H1 (cell line): ENCODE measurements around the gene GTF2IRD1. TPM values are rescaled to one million over a fixed set of nuclear protein-coding genes. Genes with fewer than 3 reads are reported as not detected.

Experiments used
- CTCF ChIA-PET: fragments of 300-600 bp; sonication (Branson Sonifier 250); formaldehyde crosslinking; loops from one replicate; lab custom pipeline; 2021; ENCODE audit not compliant: partially characterized antibody; lab: Charles Lee
- POLR2A ChIA-PET: fragments of 300-600 bp; sonication (Branson Sonifier 250); formaldehyde crosslinking; loops from one replicate; lab custom pipeline; 2021; ENCODE audit warnings: inconsistent platforms; ENCODE audit not compliant: partially characterized antibody; lab: Charles Lee
- DNase-seq, 2 experiments: peaks; one replicate each; pipeline versions ENCODE4 v3.0.0 to v3.0.0-alpha.2; 2010 to 2022; ENCODE audit warnings: low spot score in 2 of 2, low read depth in 1 of 2, mixed read lengths in 1 of 2
- FAIRE-seq: peaks from 2 replicates; lab custom pipeline; 2011; peaks lifted over from hg19 to GRCh38; lab: Jason Lieb, UNC
- H2AFZ ChIP-seq: 2 replicates; pipeline ENCODE4 v1.8.1; 2012; ENCODE audit warnings: low read length, inconsistent platforms
- H2AK5ac ChIP-seq: 2 replicates; pipeline ENCODE4 v1.6.1; 2013; ENCODE audit warnings: low read depth, low read length
- H2BK120ac ChIP-seq: replicated peaks from 2 replicates; pipeline ENCODE3; 2013; ENCODE audit warnings: low read depth, low read length, inconsistent platforms
- H2BK12ac ChIP-seq: 2 replicates; pipeline ENCODE4 v1.6.1; 2013; ENCODE audit warnings: low read depth, low read length
- H2BK15ac ChIP-seq: 2 replicates; pipeline ENCODE4 v1.6.1; 2013; ENCODE audit warnings: low read length
- H2BK20ac ChIP-seq: 2 replicates; pipeline ENCODE4 v1.6.1; 2013; ENCODE audit warnings: low read length
- H2BK5ac ChIP-seq: 2 replicates; pipeline ENCODE4 v1.6.1; 2013; ENCODE audit warnings: low read depth, low read length
- H3K14ac ChIP-seq: 2 replicates; pipeline ENCODE4 v1.6.1; 2013; ENCODE audit warnings: inconsistent platforms; ENCODE audit not compliant: insufficient read length
- H3K18ac ChIP-seq: 2 replicates; pipeline ENCODE4 v1.6.1; 2013; ENCODE audit warnings: low read length; ENCODE audit errors: extremely low read depth
- H3K23ac ChIP-seq: 2 replicates; pipeline ENCODE4 v1.6.1; 2013; ENCODE audit warnings: inconsistent platforms; ENCODE audit not compliant: insufficient read length
- H3K23me2 ChIP-seq: 2 replicates; pipeline ENCODE4 v1.6.1; 2013; ENCODE audit warnings: low read depth, low read length
- H3K27ac ChIP-seq: 2 replicates; pipeline ENCODE4 v1.6.1; 2011; ENCODE audit warnings: low read depth, low read length, inconsistent platforms
- H3K27me3 ChIP-seq, 4 experiments: replicated peaks in 1 of 4; 1 replicate in 1 of 4; 2 replicates in 3 of 4; pipeline versions ENCODE4 v1.6.1 to v1.8.1; 2011 to 2013; ENCODE audit warnings: low read length in 3 of 4, mild to moderate bottlenecking in 3 of 4, inconsistent platforms in 2 of 4, mixed read lengths in 2 of 4, moderate library complexity in 1 of 4; ENCODE audit not compliant: control insufficient read depth in 3 of 4, insufficient read depth in 3 of 4; ENCODE audit errors: extremely low read depth in 1 of 4
- H3K36me3 ChIP-seq, 4 experiments: 2 replicates each; pipeline versions ENCODE4 v1.6.1 to v1.8.1; 2011 to 2013; ENCODE audit warnings: mild to moderate bottlenecking in 4 of 4, low read length in 3 of 4, moderate library complexity in 2 of 4, control low read depth in 1 of 4, inconsistent platforms in 1 of 4; ENCODE audit not compliant: insufficient read depth in 4 of 4, control insufficient read depth in 2 of 4
- H3K4ac ChIP-seq: replicated peaks from 2 replicates; pipeline ENCODE3; 2013; ENCODE audit warnings: low read length, low read depth, mixed read lengths, inconsistent platforms; ENCODE audit not compliant: insufficient read length
- H3K4me1 ChIP-seq, 4 experiments: replicated peaks in 1 of 4; 1 replicate in 1 of 4; 2 replicates in 3 of 4; pipeline versions ENCODE4 v1.6.1 to v1.8.1; 2011 to 2013; ENCODE audit warnings: low read length in 3 of 4, inconsistent platforms in 2 of 4, mixed read lengths in 1 of 4; ENCODE audit not compliant: insufficient read depth in 4 of 4, control insufficient read depth in 3 of 4
- H3K4me2 ChIP-seq, 2 experiments: 2 replicates each; pipeline versions ENCODE4 v1.6.1 to v1.8.1; 2011 to 2013; ENCODE audit warnings: low read depth in 2 of 2, low read length in 2 of 2, control low read depth in 1 of 2, inconsistent platforms in 1 of 2, mild to moderate bottlenecking in 1 of 2; ENCODE audit not compliant: insufficient read depth in 1 of 2
- H3K4me3 ChIP-seq, 4 experiments: fragments of 200-600, 300-600 bp in 1 of 4; sonication (generic), shearing (Covaris generic), sonication (Bioruptor Twin) in 1 of 4; 2 replicates each; pipeline versions ENCODE4 v1.5.1 to v1.8.1; 2011 to 2016; ENCODE audit warnings: low read length in 4 of 4, low read depth in 3 of 4, control low read depth in 2 of 4, inconsistent platforms in 2 of 4, mild to moderate bottlenecking in 2 of 4, mixed read lengths in 1 of 4, moderate library complexity in 1 of 4; ENCODE audit not compliant: insufficient read depth in 2 of 4; ENCODE audit errors: extremely low read depth in 1 of 4
- H3K56ac ChIP-seq: replicated peaks from 2 replicates; pipeline ENCODE3; 2013; ENCODE audit warnings: low read depth, mild to moderate bottlenecking, mixed read lengths, low read length, inconsistent platforms; ENCODE audit not compliant: insufficient read length
- H3K79me1 ChIP-seq: 2 replicates; pipeline ENCODE4 v1.6.1; 2013; ENCODE audit warnings: low read depth, low read length, control low read depth
- H3K79me2 ChIP-seq, 2 experiments: 2 replicates each; pipeline versions ENCODE4 v1.6.1 to v1.8.1; 2012 to 2013; ENCODE audit warnings: low read length in 2 of 2, mild to moderate bottlenecking in 2 of 2, inconsistent platforms in 1 of 2; ENCODE audit not compliant: insufficient read depth in 2 of 2, control insufficient read depth in 1 of 2
- H3K9ac ChIP-seq, 4 experiments: replicated peaks in 1 of 4; 1 replicate in 1 of 4; 2 replicates in 3 of 4; pipeline versions ENCODE4 v1.6.1 to v1.8.1; 2011 to 2013; ENCODE audit warnings: low read depth in 3 of 4, low read length in 3 of 4, control low read depth in 2 of 4, mild to moderate bottlenecking in 2 of 4, moderate library complexity in 2 of 4, inconsistent platforms in 1 of 4; ENCODE audit errors: extremely low read depth in 1 of 4
- H3K9me3 ChIP-seq, 2 experiments: 2 replicates each; pipeline versions ENCODE4 v1.6.1 to v1.8.1; 2012 to 2013; ENCODE audit warnings: mild to moderate bottlenecking in 2 of 2, moderate library complexity in 2 of 2, control low read depth in 1 of 2, inconsistent platforms in 1 of 2, low read depth in 1 of 2, low read length in 1 of 2, mixed read lengths in 1 of 2; ENCODE audit not compliant: insufficient read depth in 2 of 2
- H4K20me1 ChIP-seq, 2 experiments: replicated peaks in 1 of 2; 2 replicates each; pipeline versions ENCODE3 to v1.8.1; 2011 to 2013; ENCODE audit warnings: inconsistent platforms in 2 of 2, low read length in 2 of 2, mild to moderate bottlenecking in 1 of 2; ENCODE audit not compliant: insufficient read depth in 2 of 2, control insufficient read depth in 1 of 2
- H4K5ac ChIP-seq: 2 replicates; pipeline ENCODE4 v1.6.1; 2013; ENCODE audit warnings: low read length, low read depth, mixed read lengths, inconsistent platforms; ENCODE audit not compliant: insufficient read length
- H4K8ac ChIP-seq: 2 replicates; pipeline ENCODE4 v1.8.0; 2013; ENCODE audit warnings: mild to moderate bottlenecking, moderate library complexity, low read length, inconsistent platforms; ENCODE audit not compliant: insufficient read depth; ENCODE audit errors: extremely low read depth
- H4K91ac ChIP-seq: replicated peaks from 2 replicates; pipeline ENCODE3; 2013; ENCODE audit warnings: low read length, mixed read lengths, inconsistent platforms; ENCODE audit not compliant: insufficient read length
- GTF2F1 ChIP-seq: IDR thresholded peaks from 2 replicates; pipeline ENCODE4 v1.6.1; 2012; ENCODE audit warnings: low read depth, low read length, improper control_type of control experiment, borderline replicate concordance
- JUN ChIP-seq: IDR thresholded peaks from 2 replicates; pipeline ENCODE4 v1.6.1; 2011; ENCODE audit warnings: low read depth, mild to moderate bottlenecking, improper control_type of control experiment, low read length
- KDM1A ChIP-seq: fragments of 200-600, 300-600 bp; sonication (generic); IDR thresholded peaks from 2 replicates; pipeline ENCODE4 v1.7.1; 2016; ENCODE audit warnings: mild to moderate bottlenecking, low read length, borderline replicate concordance
- KDM4A ChIP-seq: IDR thresholded peaks from one replicate; pipeline ENCODE4 v1.7.1; 2012; ENCODE audit warnings: low read depth, mild to moderate bottlenecking, moderate library complexity, low read length, inconsistent platforms; ENCODE audit not compliant: severe bottlenecking
- PHF8 ChIP-seq: fragments of 200-600 bp; sonication (generic); conservative IDR thresholded peaks from 2 replicates; pipeline ENCODE4 v1.7.1; 2012; ENCODE audit warnings: low read depth, mild to moderate bottlenecking, inconsistent platforms, low read length, moderate library complexity
- RAD21 ChIP-seq, 2 experiments: IDR thresholded peaks in 1 of 2; conservative IDR thresholded peaks in 1 of 2; 2 replicates each; pipeline ENCODE4 v1.6.1; 2011; ENCODE audit warnings: low read depth in 2 of 2, low read length in 2 of 2, improper control_type of control experiment in 1 of 2, inconsistent platforms in 1 of 2, mild to moderate bottlenecking in 1 of 2, moderate library complexity in 1 of 2
- RFX5 ChIP-seq: IDR thresholded peaks from 2 replicates; pipeline ENCODE4 v1.6.1; 2011; ENCODE audit warnings: low read depth, low read length, improper control_type of control experiment, borderline replicate concordance
- SP4 ChIP-seq: IDR thresholded peaks from 2 replicates; pipeline ENCODE4 v1.6.1; 2012; ENCODE audit warnings: low read length, inconsistent platforms
- SUZ12 ChIP-seq: fragments of 200-600 bp; sonication (generic); IDR thresholded peaks from 2 replicates; pipeline ENCODE4 v1.6.1; 2012; ENCODE audit warnings: mild to moderate bottlenecking, inconsistent platforms, low read length, moderate library complexity, mixed read lengths
- TAF1 ChIP-seq: IDR thresholded peaks from 2 replicates; pipeline ENCODE4 v1.6.1; 2011; ENCODE audit warnings: mild to moderate bottlenecking, low read depth, low read length
- TCF12 ChIP-seq: IDR thresholded peaks from 2 replicates; pipeline ENCODE4 v1.6.1; 2011; ENCODE audit warnings: low read depth, mild to moderate bottlenecking, low read length
- WGBS, 2 experiments: shearing (Covaris generic) in 1 of 2; methylation state at CpG; one replicate each; pipeline versions ENCODE4 v1.1.6 to v1.1.7; 2013 to 2015; ENCODE audit warnings: low lambda C conversion rate in 2 of 2, mixed read lengths in 2 of 2, inconsistent platforms in 1 of 2, low coverage in 1 of 2, missing lambda C conversion rate in 1 of 2; ENCODE audit not compliant: insufficient replicate concordance in 2 of 2, insufficient coverage in 1 of 2, insufficient read length in 1 of 2; ENCODE audit errors: extremely low coverage in 1 of 2, missing lambda C conversion rate in 1 of 2; 5-methylcytosine and 5-hydroxymethylcytosine counted together
- polyA plus RNA-seq, 7 experiments: library from polyadenylated mRNA; depleted of rRNA in 3 of 7; stranded (reverse) in 5 of 7; unstranded in 2 of 7; fragments of >200 nt in 5 of 7; fragments of 200-250 nt in 2 of 7; gene quantifications; 1 replicate in 5 of 7; 2 replicates in 1 of 7; 4 replicates in 1 of 7; pipeline versions ENCODE4 v1.2.1 to v1.2.3, GENCODE V29; 2011 to 2013; ENCODE audit warnings: missing spikeins in 2 of 7, mixed read lengths in 2 of 7
- total RNA-seq: library from RNA; stranded (reverse); fragmentation: NEBNext Ultra II Directional; extraction: Animal tissue kit (Norgen Biotek cat#: 25700); gene quantifications from 2 replicates; pipeline ENCODE4 v1.2.1, GENCODE V29; 2021
- TF ChIP-seq, protein P1 (sequence below): IDR thresholded peaks from 2 replicates; pipeline ENCODE4 v1.6.1; 2011; ENCODE audit warnings: low read depth, mild to moderate bottlenecking, low read length; ENCODE audit not compliant: insufficient read depth
- TF ChIP-seq, protein P2 (sequence below): IDR thresholded peaks from 2 replicates; pipeline ENCODE4 v1.6.1; 2012; ENCODE audit warnings: inconsistent platforms

Gene GTF2IRD1
- total and polyA plus RNA-seq, 2 of the 8 experiments (the other 6 are each of a cell fraction or from before 2014, with no cell fraction given): 27.4 to 45.4 TPM

DNA sequence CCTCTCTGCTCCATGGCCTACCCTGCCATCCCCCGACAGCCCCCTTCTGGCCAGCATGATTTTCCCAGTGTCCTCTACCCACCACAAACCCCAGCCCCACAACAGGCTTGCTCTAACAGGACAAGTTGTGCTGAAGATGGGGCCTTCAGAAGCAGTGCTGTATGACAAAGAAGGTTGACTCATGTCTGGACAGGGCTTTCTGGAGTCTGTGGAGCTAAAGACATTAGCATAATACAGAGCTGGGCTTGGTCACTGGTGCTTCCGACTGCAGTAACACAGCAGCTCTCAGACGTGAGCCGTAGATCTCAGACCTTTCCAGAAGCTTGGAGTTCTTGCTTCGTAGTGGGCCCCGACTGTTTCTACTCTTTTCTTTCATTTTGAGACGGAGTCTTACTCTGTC, 100.5 kb downstream of the GTF2IRD1 start:
- H3K23me2 ChIP-seq: no peaks in the 10 kb centered on the region
- H2BK15ac ChIP-seq: no peak overlapping the region
- H4K5ac ChIP-seq: no peak overlapping the region
- H3K27me3 ChIP-seq: no peaks in the 10 kb centered on the region
- no peak overlapping the region for H3K4ac ChIP-seq
- POLR2A ChIA-PET: interaction anchor here (1.3 kb wide), 1 partner anchor 11 kb away, joined by 4 read pairs; no protein-coding TSS in a partner anchor
- no peak overlapping the region for H4K91ac ChIP-seq
- H3K79me1 ChIP-seq: no peaks in the 10 kb centered on the region
- FAIRE-seq (no peak), DNase-seq (no peak)
- H3K18ac ChIP-seq: no peak overlapping the region
- H3K4me2 ChIP-seq: no peak overlapping the region
- no peak overlapping the region for H3K14ac ChIP-seq
- no peak overlapping the region for H3K56ac ChIP-seq
- no peak overlapping the region for H3K9ac ChIP-seq
- no peak overlapping the region for H2BK5ac ChIP-seq
- CTCF ChIA-PET: interaction anchor here (0.8 to 7.1 kb wide), 9 partner anchors 9 to 348 kb away, joined by 3 to 50 read pairs (median 4); no protein-coding TSS in a partner anchor
- peaks cover 6 to 10% (median 9%) of the 10 kb centered on the region in 4 experiments; a peak in 5 of 8 replicates for H3K36me3 ChIP-seq
- H2BK20ac ChIP-seq: no peak overlapping the region
- no peak overlapping the region for H2AFZ ChIP-seq
- no peaks in the 10 kb centered on the region for H3K9me3 ChIP-seq
- 80% methylated on average over 7 of the region's 7 CpGs; no CpG with 5 or more reads in 1 of the 2 experiments for WGBS, 2 experiments
- no peak overlapping the region for H3K27ac ChIP-seq
- H2BK12ac ChIP-seq: no peak overlapping the region
- no peak overlapping the region for H3K23ac ChIP-seq
- no peaks in the 10 kb centered on the region for H4K20me1 ChIP-seq
- H3K79me2 ChIP-seq: no peaks in the 10 kb centered on the region
- H3K4me3 ChIP-seq: no peak overlapping the region
- no peak overlapping the region for H2BK120ac ChIP-seq
- H2AK5ac ChIP-seq: no peak overlapping the region
- H4K8ac ChIP-seq: no peak overlapping the region
- no peaks in the 10 kb centered on the region for H3K4me1 ChIP-seq
- TF ChIP-seq, protein P1, sequence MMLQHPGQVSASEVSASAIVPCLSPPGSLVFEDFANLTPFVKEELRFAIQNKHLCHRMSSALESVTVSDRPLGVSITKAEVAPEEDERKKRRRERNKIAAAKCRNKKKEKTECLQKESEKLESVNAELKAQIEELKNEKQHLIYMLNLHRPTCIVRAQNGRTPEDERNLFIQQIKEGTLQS: no peak
- TF ChIP-seq SP4 (no peak), JUN (no peak), PHF8 (no peak), RAD21 (IDR thresholded peaks at IDR 0.05 in 1 of 2, conservative IDR thresholded peaks at IDR 0.05 in 1 of 2; ENCODE audit: low read depth in 2 of 2, low read length in 2 of 2) (no peak), RFX5 (no peak), TAF1 (no peak), KDM1A (no peak), KDM4A (no peak), SUZ12 (no peak), GTF2F1 (no peak), TCF12 (no peak)
- TF ChIP-seq, protein P2, sequence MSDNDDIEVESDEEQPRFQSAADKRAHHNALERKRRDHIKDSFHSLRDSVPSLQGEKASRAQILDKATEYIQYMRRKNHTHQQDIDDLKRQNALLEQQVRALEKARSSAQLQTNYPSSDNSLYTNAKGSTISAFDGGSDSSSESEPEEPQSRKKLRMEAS: no peak
